ENCODE data around the gene IQUB. TPM values are rescaled to one million over a fixed set of nuclear protein-coding genes. Genes with fewer than 3 reads are reported as not detected.
"Not testable (repeated sequence)": the region's sequence is repeated elsewhere in the genome, so short reads cannot be mapped to it uniquely, and the experiment has no call there.

IQUB gene
- total RNA-seq, 3 donors from 2014 or later: 0.26 to 0.41 TPM; not detected in 1

- ATAC-seq (no peak), DNase-seq (no peak)
- Histone ChIP-seq H3K36me3 (ENCODE audit: low read depth) (no peaks in the 10 kb centered on the region), H3K4me3 (no peak overlapping the region), H3K9me3 (no peaks in the 10 kb centered on the region), H3K4me1 (ENCODE audit: low read depth) (no peaks in the 10 kb centered on the region)
- intact Hi-C loops (cut with DNase I, micrococcal nuclease): no loop called here
- no peak for TF ChIP-seq CTCF (IDR thresholded peaks at IDR 0.05)
Measured at GRCh38 chr7:123480107-123480506, 54.3 kb downstream of the IQUB start.

- H3K9me3 ChIP-seq; H3K4me3 ChIP-seq; intact Hi-C loops (cut with DNase I, micrococcal nuclease); DNase-seq; H3K4me1 ChIP-seq (ENCODE audit: low read depth); H3K36me3 ChIP-seq (ENCODE audit: low read depth); ATAC-seq: not testable (repeated sequence)
Measured at GRCh38 chr7:123478056-123478455, 56.3 kb downstream of the IQUB start.

- no peak for ATAC-seq
- Histone ChIP-seq H3K4me1 (ENCODE audit: low read depth) (no peaks in the 10 kb centered on the region), H3K36me3 (ENCODE audit: low read depth) (no peaks in the 10 kb centered on the region), H3K4me3 (no peak overlapping the region), H3K9me3 (no peaks in the 10 kb centered on the region)
- no peak for TF ChIP-seq CTCF (IDR thresholded peaks at IDR 0.05)
- intact Hi-C loops (cut with DNase I, micrococcal nuclease): no loop called here
- DNase-seq: no peak
Measured at GRCh38 chr7:123472750-123473445, 61.5 kb downstream of the IQUB start.

GRCh38 chr7:123472327-123472726, 62.1 kb downstream of the IQUB start:
- Histone ChIP-seq H3K4me3 (no peak overlapping the region), H3K4me1 (ENCODE audit: low read depth) (no peaks in the 10 kb centered on the region), H3K36me3 (ENCODE audit: low read depth) (no peaks in the 10 kb centered on the region), H3K9me3 (no peaks in the 10 kb centered on the region)
- intact Hi-C loops (cut with DNase I, micrococcal nuclease): no loop called here
- ATAC-seq: no peak
- DNase-seq: no peak
- TF ChIP-seq CTCF (IDR thresholded peaks at IDR 0.05): no peak

GRCh38 chr7:123468303-123468702, 66.1 kb downstream of the IQUB start:
- no peak for ATAC-seq
- intact Hi-C loops (cut with DNase I, micrococcal nuclease): no loop called here
- DNase-seq: no peak

GRCh38 chr7:123463890-123464289, 70.5 kb downstream of the IQUB start:
- no peak for TF ChIP-seq CTCF (IDR thresholded peaks at IDR 0.05)
- DNase-seq (no peak), ATAC-seq (no peak)
- H3K36me3 ChIP-seq (ENCODE audit: low read depth): no peaks in the 10 kb centered on the region
- H3K4me3 ChIP-seq: no peak overlapping the region
- H3K9me3 ChIP-seq: no peaks in the 10 kb centered on the region
- no peaks in the 10 kb centered on the region for H3K4me1 ChIP-seq (ENCODE audit: low read depth)
- intact Hi-C loops (cut with DNase I, micrococcal nuclease): no loop called here

More at GRCh38 chr7:123468303-123468702, 66.1 kb downstream of the IQUB start:
- Histone ChIP-seq H3K9me3 (no peaks in the 10 kb centered on the region), H3K4me3 (no peak overlapping the region), H3K36me3 (ENCODE audit: low read depth) (no peaks in the 10 kb centered on the region), H3K4me1 (ENCODE audit: low read depth) (no peaks in the 10 kb centered on the region)
- TF ChIP-seq CTCF (IDR thresholded peaks at IDR 0.05): no peak

All from mucosa of descending colon (tissue), 3 donors.